OCI-LY1 (cell line): ENCODE results near the gene SUV39H2.

Experiments used
- H2AFZ ChIP-seq: fragments of 200-600 bp; sonication (generic), shearing (Covaris generic); 2 replicates; pipeline ENCODE4 v1.6.0; 2014; ENCODE audit warnings: antibody characterized with exemption, mild to moderate bottlenecking, low read length
- H3F3A ChIP-seq: fragments of 200-600 bp; sonication (generic), shearing (Covaris generic); 2 replicates; pipeline ENCODE4 v1.6.0; 2014; ENCODE audit warnings: mild to moderate bottlenecking, antibody characterized with exemption, low read length, moderate library complexity; ENCODE audit not compliant: insufficient read depth
- H3K27ac ChIP-seq: fragments of 200-600 bp; sonication (generic); 2 replicates; pipeline ENCODE4 v1.5.1; 2014; ENCODE audit warnings: low read length, mixed run types, mild to moderate bottlenecking, low read depth; ENCODE audit not compliant: poor library complexity, severe bottlenecking
- H3K27me3 ChIP-seq: fragments of 200-600 bp; sonication (generic); 2 replicates; pipeline ENCODE4 v1.6.0; 2014; ENCODE audit warnings: antibody characterized with exemption, mild to moderate bottlenecking, low read length, moderate library complexity; ENCODE audit not compliant: insufficient read depth
- H3K36me3 ChIP-seq: fragments of 200-600 bp; sonication (generic); 2 replicates; pipeline ENCODE4 v1.6.1; 2014; ENCODE audit warnings: mild to moderate bottlenecking, antibody characterized with exemption, low read length, moderate library complexity, mixed read lengths; ENCODE audit not compliant: insufficient read depth
- H3K4me1 ChIP-seq: fragments of 200-600 bp; sonication (generic); 2 replicates; pipeline ENCODE4 v1.5.1; 2014; ENCODE audit warnings: mild to moderate bottlenecking, low read length, moderate library complexity; ENCODE audit not compliant: insufficient read depth, severe bottlenecking
- H3K4me2 ChIP-seq: fragments of 200-600 bp; sonication (generic), shearing (Covaris generic); 2 replicates; pipeline ENCODE4 v1.6.1; 2014; ENCODE audit warnings: low read length
- H3K4me3 ChIP-seq: fragments of 200-600 bp; sonication (generic); 2 replicates; pipeline ENCODE4 v1.5.1; 2014; ENCODE audit warnings: low read length, low read depth, mild to moderate bottlenecking, mixed read lengths; ENCODE audit not compliant: poor library complexity, severe bottlenecking
- H3K79me2 ChIP-seq: fragments of 200-600 bp; shearing (Covaris generic); 2 replicates; pipeline ENCODE4 v1.6.1; 2016; ENCODE audit warnings: mixed run types, low read length, mixed read lengths; ENCODE audit not compliant: insufficient read depth
- H3K9ac ChIP-seq: fragments of 200-600 bp; sonication (generic), shearing (Covaris generic); 2 replicates; pipeline ENCODE4 v1.6.1; 2014; ENCODE audit warnings: mild to moderate bottlenecking, low read length, mixed read lengths
- H3K9me2 ChIP-seq: fragments of 200-600 bp; sonication (generic), shearing (Covaris generic); 2 replicates; pipeline ENCODE4 v1.6.1; 2014; ENCODE audit warnings: low read depth, mild to moderate bottlenecking, low read length, mixed read lengths
- H3K9me3 ChIP-seq: fragments of 200-600 bp; shearing (Covaris generic); 2 replicates; pipeline ENCODE4 v1.6.1; 2014; ENCODE audit warnings: low read length, mixed read lengths
- H4K20me1 ChIP-seq: fragments of 200-600 bp; sonication (generic), shearing (Covaris generic); 2 replicates; pipeline ENCODE4 v1.6.0; 2016; ENCODE audit warnings: mild to moderate bottlenecking, low read length; ENCODE audit not compliant: insufficient read depth
- CTCF ChIP-seq: fragments of 200-600 bp; sonication (generic), shearing (Covaris generic); IDR thresholded peaks from 2 replicates; pipeline ENCODE4 v1.5.1; 2017; ENCODE audit warnings: mild to moderate bottlenecking, antibody characterized with exemption, low read length, moderate library complexity, mixed read lengths
- EZH2 ChIP-seq: fragments of 200-600 bp; sonication (generic), shearing (Covaris generic); IDR thresholded peaks from 2 replicates; pipeline ENCODE4 v1.8.0; 2017; ENCODE audit warnings: borderline replicate concordance, mixed run types, mild to moderate bottlenecking, antibody characterized with exemption, low read length, moderate library complexity, mixed read lengths

SUV39H2 gene

GRCh38 chr10:14904316-14904732 is 25.7 kb downstream of the SUV39H2 start:
- TF ChIP-seq CTCF (peak; percentile 57), EZH2 (no peak)
- H3K9me3 ChIP-seq = peaks cover 7% of the 10 kb centered on the region; the same call in 1 of the 2 replicates

GRCh38 chr10:14904864-14905263 is 26.2 kb downstream of the SUV39H2 start:
- H3K4me1 ChIP-seq = no peaks in the 10 kb centered on the region
- no peaks in the 10 kb centered on the region for H3K27me3 ChIP-seq
- H3K9me3 ChIP-seq = peaks cover 10% of the 10 kb centered on the region
- H3K4me3 ChIP-seq = no peak overlapping the region
- H3K9ac ChIP-seq = no peak overlapping the region
- no peaks in the 10 kb centered on the region for H3K79me2 ChIP-seq
- H4K20me1 ChIP-seq = no peaks in the 10 kb centered on the region
- no peaks in the 10 kb centered on the region for H3K9me2 ChIP-seq
- H3K27ac ChIP-seq = no peak overlapping the region
- no peak for TF ChIP-seq EZH2
- TF ChIP-seq CTCF = no peak
- H3K4me2 ChIP-seq = no peak overlapping the region
- H3F3A ChIP-seq = peaks cover 6% of the 10 kb centered on the region; the same call in 1 of the 2 replicates
- peaks cover 92% of the 10 kb centered on the region for H3K36me3 ChIP-seq
- no peak overlapping the region for H2AFZ ChIP-seq

More at GRCh38 chr10:14904316-14904732, 25.7 kb downstream of the SUV39H2 start:
- no peaks in the 10 kb centered on the region for H3K27me3 ChIP-seq
- H3K4me1 ChIP-seq = no peaks in the 10 kb centered on the region
- no peak overlapping the region for H2AFZ ChIP-seq
- H3K9me2 ChIP-seq = no peaks in the 10 kb centered on the region
- H3K4me3 ChIP-seq = no peak overlapping the region
- no peaks in the 10 kb centered on the region for H4K20me1 ChIP-seq
- peaks cover 6% of the 10 kb centered on the region; the same call in 1 of the 2 replicates for H3F3A ChIP-seq
- peaks cover 92% of the 10 kb centered on the region for H3K36me3 ChIP-seq
- no peak overlapping the region for H3K27ac ChIP-seq
- H3K4me2 ChIP-seq = no peak overlapping the region
- H3K79me2 ChIP-seq = no peaks in the 10 kb centered on the region
- H3K9ac ChIP-seq = no peak overlapping the region

GRCh38 chr10:14905890-14906289 is 27.2 kb downstream of the SUV39H2 start:
- no peaks in the 10 kb centered on the region for H3K79me2 ChIP-seq
- no peak overlapping the region for H3K4me2 ChIP-seq
- H3K36me3 ChIP-seq = peaks cover 94% of the 10 kb centered on the region

More at GRCh38 chr10:14905890-14906289, 27.2 kb downstream of the SUV39H2 start:
- no peak overlapping the region for H3K9ac ChIP-seq
- H3K9me3 ChIP-seq = peaks cover 10% of the 10 kb centered on the region
- no peaks in the 10 kb centered on the region for H3K27me3 ChIP-seq
- no peaks in the 10 kb centered on the region for H3K9me2 ChIP-seq
- TF ChIP-seq EZH2 (no peak), CTCF (no peak)
- H2AFZ ChIP-seq = no peak overlapping the region
- no peaks in the 10 kb centered on the region for H4K20me1 ChIP-seq
- H3K27ac ChIP-seq = no peak overlapping the region
- no peaks in the 10 kb centered on the region for H3K4me1 ChIP-seq
- peaks cover 6% of the 10 kb centered on the region; the same call in 1 of the 2 replicates for H3F3A ChIP-seq
- no peak overlapping the region for H3K4me3 ChIP-seq
